NCI-H1105 (cell line): ENCODE results near the gene BIN1.

Experiments used
- DNase-seq: peaks from one replicate; lab custom pipeline; 2025; lab: John Stamatoyannopoulos, UW

BIN1 gene

DNA sequence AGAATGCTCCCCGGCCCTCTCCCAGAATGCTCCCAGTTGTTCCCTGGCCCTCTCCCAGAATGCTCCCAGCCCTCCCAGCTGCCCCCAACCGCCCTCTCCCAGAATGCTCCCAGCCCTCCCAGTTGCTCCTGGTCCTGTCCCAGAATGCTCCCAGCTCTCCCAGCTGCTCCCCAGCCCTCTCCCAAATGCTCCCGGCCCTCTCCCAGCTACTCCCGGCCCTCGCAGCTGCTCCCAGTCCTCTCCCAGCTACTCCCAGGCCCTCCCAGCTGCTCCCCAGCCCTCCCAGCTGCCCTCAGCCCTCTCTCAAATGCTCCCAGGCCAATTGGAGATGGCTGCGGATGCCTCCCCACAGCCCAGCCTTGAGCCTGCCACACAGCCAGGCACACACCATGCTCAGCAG, 31.1 kb downstream of the BIN1 start:
- DNase-seq, result no peak

- DNase-seq, result no peak
These were observed 32.0 kb downstream of the BIN1 start for GRCh38 chr2:127074936-127075335.

DNA sequence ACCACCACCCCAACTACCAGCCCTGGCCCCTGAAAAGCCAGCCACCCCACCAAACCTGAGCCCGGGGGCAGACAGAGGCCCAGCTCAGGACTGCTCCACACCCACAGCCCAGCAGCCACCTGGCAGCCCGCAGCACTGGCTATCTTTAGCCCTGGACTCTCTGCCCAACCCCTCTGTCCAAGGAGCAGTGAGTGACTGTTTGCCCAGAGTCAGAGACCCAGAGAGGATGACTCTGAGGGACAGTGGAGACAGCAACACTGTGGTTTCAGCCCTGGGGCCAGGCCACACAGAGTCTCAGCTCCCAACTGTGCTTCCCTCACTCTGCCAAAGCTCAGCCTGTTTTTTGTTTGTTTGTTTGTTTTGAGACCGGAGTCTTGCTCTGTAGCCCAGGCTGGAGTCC, 32.6 kb downstream of the BIN1 start:
- DNase-seq, result no peak

DNA sequence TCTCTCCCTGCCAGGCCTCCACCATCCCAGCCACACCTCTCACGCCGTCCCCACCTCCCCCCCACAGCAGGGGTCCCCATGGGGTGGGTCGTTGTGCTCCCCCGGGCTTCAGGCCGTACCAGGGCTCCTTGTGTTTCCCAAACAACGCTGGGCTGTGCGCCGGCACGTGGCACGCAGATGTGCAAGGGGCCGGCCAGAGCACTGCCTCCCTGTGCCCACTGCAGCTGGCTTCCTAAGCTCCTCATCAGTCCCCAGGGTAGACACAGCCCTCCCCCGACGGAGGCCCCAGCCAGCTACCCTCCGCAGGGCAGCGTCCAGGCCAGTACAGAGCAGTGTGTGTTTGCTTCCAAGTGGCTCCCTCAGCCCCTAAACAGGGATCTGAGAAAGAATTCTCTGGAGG, 34.0 kb downstream of the BIN1 start:
- DNase-seq, result no peak

DNA sequence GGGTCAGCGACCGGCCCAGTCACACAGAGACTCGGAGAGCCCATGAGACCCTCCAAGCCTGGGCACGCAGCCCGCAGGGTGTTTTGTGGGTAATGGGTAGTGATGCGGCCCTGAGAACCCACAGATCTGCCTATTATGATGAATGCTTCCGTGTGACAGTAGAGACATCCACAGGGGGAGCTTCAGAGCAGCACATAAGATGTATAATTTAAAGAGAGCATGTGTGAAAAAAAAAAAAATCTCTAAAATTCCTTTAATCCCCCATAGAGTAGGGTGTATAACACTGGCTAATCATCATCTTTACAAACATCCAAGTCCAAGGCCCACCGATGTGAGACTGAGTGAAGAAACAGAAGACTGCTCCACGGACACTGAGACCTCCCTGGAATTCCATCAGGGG, 34.6 kb downstream of the BIN1 start:
- DNase-seq, result no peak

- no peak for DNase-seq
These were observed 35.0 kb downstream of the BIN1 start for GRCh38 chr2:127071901-127072328.

DNA sequence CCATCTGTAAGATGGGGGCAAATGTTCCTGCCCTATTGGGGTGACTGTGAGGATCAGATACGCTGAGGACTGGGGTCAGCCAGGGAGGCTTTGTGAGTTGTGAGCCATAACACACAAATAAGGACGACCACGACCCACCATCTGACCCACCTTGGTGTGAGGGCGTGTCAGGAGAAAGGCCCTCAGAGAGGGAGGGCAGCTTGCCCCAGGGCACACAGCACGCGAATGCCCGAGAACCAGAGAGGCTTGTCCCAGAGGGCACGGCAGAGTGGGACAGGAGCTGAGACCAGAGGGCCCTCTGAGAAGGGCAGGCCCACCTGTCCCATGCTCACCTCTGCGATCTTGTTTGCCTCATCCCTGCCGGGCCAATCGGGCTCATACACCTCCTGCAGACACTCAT, 36.7 kb downstream of the BIN1 start:
- DNase-seq, result no peak

- DNase-seq, result no peak
These were observed 37.4 kb downstream of the BIN1 start for GRCh38 chr2:127069536-127069935.

- no peak for DNase-seq
These were observed 38.0 kb downstream of the BIN1 start for GRCh38 chr2:127069003-127069402.

- DNase-seq, result no peak
These were observed 38.6 kb downstream of the BIN1 start for GRCh38 chr2:127068351-127068741.

DNA sequence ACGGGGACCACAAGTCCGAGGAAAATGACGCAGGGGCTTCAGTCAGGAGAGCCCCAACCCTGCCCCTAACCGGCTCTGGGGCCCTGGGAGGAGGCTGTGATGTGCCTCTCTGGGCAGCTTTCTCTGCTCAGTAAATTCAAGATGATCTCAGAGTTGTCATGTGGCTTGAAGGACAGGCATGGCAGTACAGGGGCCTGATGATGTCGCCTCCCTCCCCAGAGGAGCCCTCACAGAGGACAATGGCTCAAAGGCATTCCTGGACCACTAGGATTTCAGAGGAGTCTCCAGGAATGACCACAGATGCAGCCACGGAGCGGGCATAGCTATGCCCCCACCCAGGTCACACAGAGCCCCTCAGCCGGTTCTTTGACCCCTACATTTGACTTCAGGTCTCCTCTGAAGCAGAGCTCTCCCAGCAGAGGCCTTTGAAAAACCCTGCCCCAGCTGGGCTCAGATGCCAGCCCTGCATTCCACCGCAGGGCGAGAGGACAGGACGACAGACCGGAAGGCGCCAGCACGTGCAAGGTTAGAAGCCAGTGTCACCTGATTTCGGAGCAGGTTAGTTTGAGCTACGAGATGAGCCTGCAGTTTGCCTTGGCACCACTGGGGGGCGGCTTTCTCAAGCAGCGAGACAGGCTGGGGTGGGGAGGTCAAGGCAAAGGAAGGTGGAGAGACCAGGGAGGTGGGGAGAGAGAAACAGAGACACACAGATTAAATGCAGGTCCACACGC, 39.2 kb downstream of the BIN1 start:
- no peak for DNase-seq

GRCh38 chr2:127066942-127067341, 40.0 kb downstream of the BIN1 start:
- DNase-seq, result no peak

DNA sequence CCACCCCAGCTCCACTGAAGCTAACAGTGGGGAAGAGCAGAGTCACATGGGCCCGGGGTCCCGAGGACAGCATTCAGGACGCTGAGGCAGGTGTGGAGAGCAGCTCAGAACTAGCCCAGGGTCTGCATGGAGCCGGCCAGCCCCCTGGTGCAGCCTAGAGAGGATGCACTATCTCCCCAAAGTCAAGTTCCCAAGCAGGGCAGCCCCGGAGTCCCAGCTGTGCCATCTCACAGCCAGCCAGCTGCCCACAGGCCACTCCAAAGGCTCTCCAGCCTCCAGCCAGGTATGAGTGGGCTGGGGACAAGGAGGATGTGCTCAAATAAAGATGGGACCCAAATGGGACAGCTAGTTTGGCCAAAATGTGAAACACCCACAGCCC, 41.0 kb downstream of the BIN1 start:
- no peak for DNase-seq

GRCh38 chr2:127065299-127065939, 41.5 kb downstream of the BIN1 start:
- no peak for DNase-seq

- DNase-seq, result no peak
These were observed 42.2 kb downstream of the BIN1 start for GRCh38 chr2:127064642-127065250.

DNA sequence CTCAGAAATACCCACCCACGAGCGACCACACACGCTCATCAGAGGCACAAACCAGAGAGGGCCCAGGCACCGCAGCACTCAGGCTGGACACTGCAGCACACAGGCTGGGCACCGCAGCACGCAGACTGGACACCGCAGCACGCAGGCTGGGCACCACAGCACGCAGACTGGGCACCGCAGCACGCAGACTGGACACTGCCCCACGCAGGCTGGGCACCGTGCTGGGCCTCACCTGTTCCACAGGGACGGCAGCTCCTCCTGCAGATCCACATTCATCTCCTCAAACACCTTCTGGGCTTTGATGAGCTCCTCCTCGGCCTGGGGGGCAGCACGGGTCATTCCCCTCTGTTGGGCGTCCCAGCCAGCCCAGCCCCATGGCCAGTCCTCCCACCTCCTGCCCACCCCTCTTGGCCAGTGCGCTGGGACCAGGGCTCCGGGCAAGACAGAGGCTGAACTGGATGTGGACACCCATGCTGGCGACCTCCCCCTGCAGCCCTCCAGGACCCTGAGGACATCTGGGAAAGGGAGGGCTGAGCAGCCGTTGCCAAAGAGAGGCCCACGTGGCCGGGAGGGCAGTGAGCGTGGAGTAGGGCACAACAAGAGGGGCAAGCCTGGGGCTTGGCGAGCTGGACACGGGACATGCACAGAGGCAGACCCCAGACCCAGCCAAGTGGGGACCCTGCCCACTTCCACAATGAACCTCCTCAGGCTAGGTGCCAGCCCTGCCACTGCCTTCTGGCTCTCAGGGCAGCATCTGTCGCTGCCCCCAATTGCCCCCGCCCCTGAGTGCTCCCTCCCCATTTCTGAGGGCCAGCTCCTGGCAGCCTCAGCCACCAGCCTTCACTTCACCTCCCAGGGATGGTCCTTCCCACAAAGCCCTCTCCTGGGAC, 43.0 kb downstream of the BIN1 start:
- no peak for DNase-seq

DNA sequence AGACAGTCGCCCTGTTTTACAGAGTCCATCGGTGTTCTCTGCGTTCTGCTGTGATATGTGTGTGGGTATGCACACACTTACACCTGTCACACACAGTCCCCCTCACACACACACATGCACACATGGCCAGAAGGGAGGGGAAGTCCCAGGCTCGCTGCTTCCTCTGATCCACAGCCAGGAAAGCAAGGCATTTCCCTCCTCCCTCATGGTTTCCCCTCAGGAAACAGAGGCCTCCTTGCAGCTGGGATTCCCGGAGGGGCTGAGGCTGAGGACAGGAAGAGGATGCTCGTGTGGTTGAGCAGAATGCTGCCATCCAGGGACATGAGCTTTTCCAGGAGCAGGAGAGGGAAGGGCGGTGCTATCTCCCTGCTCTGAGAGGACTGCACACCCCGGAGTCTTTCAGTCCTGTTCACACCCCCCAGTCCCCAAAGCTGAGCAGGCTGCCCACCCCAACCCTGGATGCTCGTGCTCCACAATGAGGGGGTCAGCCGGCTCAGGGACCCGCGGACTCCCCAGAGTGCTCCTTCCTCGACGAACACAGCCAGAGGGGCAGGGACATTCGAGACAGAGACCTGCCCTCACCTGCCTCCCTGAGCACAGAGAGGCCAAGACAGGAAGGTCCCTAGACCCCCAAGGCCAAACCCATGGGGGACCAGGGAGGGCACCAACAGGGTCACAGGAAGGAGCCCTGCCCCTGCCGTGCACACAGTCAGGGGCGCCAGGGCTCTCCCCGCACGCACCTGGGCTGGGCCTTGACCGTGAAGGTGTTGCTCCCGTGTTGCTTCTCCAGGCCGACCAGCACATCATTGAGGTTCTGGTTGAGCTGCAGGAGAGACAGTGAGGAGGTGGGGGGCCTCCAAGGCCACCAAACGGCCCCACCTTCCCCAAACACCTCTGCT, 45.3 kb downstream of the BIN1 start:
- no peak for DNase-seq

GRCh38 chr2:127060264-127060945, 46.5 kb downstream of the BIN1 start:
- no peak for DNase-seq

DNA sequence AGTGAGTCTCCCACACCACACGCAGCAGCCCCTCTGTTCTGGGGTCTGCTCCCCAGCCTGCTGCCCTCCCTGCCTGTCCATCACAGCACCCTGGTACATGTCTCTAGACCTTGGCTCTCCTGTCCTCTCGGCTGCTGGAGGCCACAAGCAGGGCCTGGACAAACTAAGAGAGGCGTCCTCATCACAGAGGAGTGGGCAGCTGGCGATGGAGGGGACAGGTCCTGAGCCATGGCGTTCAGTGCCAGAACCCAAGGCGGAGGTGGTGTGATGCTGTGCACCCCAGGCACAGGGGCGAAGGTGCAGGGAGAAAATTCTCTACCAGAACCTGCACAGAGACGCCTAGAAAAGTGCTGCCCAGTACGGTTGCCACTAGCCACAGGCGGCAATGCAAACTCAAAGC, 47.4 kb downstream of the BIN1 start:
- no peak for DNase-seq

DNA sequence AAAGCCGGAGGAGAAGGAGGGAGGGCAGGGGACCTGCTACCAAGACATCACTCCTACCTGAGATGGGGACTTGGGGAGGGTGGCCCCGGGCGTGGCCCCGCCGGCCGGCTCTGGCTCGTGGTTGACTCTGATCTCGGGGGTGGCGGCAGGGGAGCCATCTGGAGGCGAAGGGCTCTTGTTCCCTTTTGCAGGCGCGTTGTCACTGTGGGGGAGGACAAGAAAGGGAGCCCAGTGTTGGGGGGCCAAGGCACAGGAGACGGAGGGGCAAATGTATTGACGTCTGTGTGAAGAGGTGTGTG, 48.1 kb downstream of the BIN1 start:
- DNase-seq, result no peak
